Duodenal mucosa (tissue), 2 donors: ENCODE data around the gene PPP1R14C.
A peak's percentile ranks its signal among the peaks of the same experiment; 100 is the strongest.
"Not testable (repeated sequence)": the region's sequence is repeated elsewhere in the genome, so short reads cannot be mapped to it uniquely, and the experiment has no call there.

Experiments
- H3K27ac ChIP-seq: one replicate; pipeline ENCODE4 v1.7.0; 2013; ENCODE audit warnings: low read depth, low read length
- H3K27me3 ChIP-seq, 2 donors: one replicate each; pipeline ENCODE4 v1.7.0; 2013; ENCODE audit warnings: low read length in 2 of 2, control low read depth in 1 of 2; ENCODE audit not compliant: insufficient read depth in 2 of 2, control insufficient read depth in 1 of 2
- H3K36me3 ChIP-seq, 2 donors: one replicate each; pipeline ENCODE4 v1.7.0; 2013; ENCODE audit warnings: low read length in 2 of 2, control low read depth in 1 of 2; ENCODE audit not compliant: insufficient read depth in 2 of 2, control insufficient read depth in 1 of 2
- H3K4me1 ChIP-seq, 2 donors: one replicate each; pipeline ENCODE4 v1.7.0; 2013; ENCODE audit warnings: low read length in 2 of 2, control low read depth in 1 of 2; ENCODE audit not compliant: insufficient read depth in 2 of 2, control insufficient read depth in 1 of 2
- H3K4me3 ChIP-seq, 2 donors: one replicate each; pipeline ENCODE4 v1.7.0; 2013; ENCODE audit warnings: low read length in 2 of 2, low read depth in 1 of 2
- H3K9ac ChIP-seq, 2 donors: one replicate each; pipeline ENCODE4 v1.7.0; 2013; ENCODE audit warnings: low read length in 2 of 2, low read depth in 1 of 2
- H3K9me3 ChIP-seq, 2 donors: one replicate each; pipeline ENCODE4 v1.7.0; 2013; ENCODE audit warnings: low read length in 2 of 2, control low read depth in 1 of 2; ENCODE audit not compliant: control insufficient read depth in 1 of 2

PPP1R14C gene

DNA sequence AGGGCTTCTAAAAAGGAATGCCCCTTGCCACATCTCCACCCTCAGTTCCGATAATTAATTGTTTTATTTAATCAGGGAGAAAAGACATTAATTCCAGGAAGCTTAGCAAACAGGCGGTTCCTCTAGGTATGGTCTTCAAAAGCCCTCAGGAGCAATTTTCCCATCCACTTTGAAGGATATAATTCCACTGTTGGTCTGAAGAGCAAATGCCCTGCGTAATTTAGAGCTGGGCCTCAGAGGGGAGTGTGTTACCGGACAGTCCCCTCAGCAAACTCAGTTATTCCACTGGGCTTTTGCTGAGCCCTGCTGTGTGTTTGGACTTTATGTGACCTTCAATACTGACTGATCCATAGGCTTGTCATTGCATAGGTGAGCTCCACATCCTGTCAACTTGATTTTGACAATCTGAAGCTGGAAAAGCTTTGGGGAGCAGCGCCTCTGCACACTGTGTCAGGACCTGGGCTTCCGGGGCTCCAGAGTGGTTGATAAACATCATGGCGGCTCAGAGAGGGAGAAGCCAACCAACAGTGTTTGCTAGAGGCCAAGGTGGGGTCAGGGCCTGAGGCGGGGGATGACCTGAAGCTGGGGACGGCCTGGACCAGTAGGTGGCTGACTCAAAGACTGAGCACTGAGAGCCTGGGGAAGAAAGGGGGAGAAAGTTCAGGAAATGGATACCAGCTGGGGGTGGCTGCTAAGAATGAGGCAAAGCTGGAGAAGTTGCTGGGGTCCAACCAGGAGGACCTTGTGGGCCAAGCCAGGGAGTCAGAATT is 43.5 kb downstream of the PPP1R14C start:
- Histone ChIP-seq H3K9ac (no peak overlapping the region), H3K36me3 (no peaks in the 10 kb centered on the region), H3K9me3 (no peaks in the 10 kb centered on the region), H3K4me1 (peaks cover 33 to 37% of the 10 kb centered on the region in 2 donors), H3K27ac (no peak overlapping the region), H3K4me3 (no peak overlapping the region), H3K27me3 (no peaks in the 10 kb centered on the region)

- not testable (repeated sequence) for H3K36me3 ChIP-seq, H3K9ac ChIP-seq, H3K27me3 ChIP-seq, H3K4me3 ChIP-seq, H3K27ac ChIP-seq, H3K9me3 ChIP-seq
- H3K4me1 ChIP-seq = peaks cover 33 to 37% of the 10 kb centered on the region in 2 donors
Measured at GRCh38 chr6:150187433-150187832, 44.6 kb downstream of the PPP1R14C start.

GRCh38 chr6:150189122-150189521 is 46.3 kb downstream of the PPP1R14C start:
- H3K9ac ChIP-seq = no peak overlapping the region
- H3K4me3 ChIP-seq = no peak overlapping the region
- H3K9me3 ChIP-seq = no peaks in the 10 kb centered on the region
- H3K27me3 ChIP-seq = peaks cover 0 to 3% of the 10 kb centered on the region in 2 donors
- H3K36me3 ChIP-seq = no peaks in the 10 kb centered on the region
- H3K4me1 ChIP-seq = peaks cover 29 to 30% of the 10 kb centered on the region in 2 donors
- H3K27ac ChIP-seq = no peak overlapping the region

- no peaks in the 10 kb centered on the region for H3K36me3 ChIP-seq
- peaks cover 0 to 3% of the 10 kb centered on the region in 2 donors for H3K27me3 ChIP-seq
- H3K4me1 ChIP-seq = peaks cover 13 to 16% of the 10 kb centered on the region in 2 donors
- H3K4me3 ChIP-seq = no peak overlapping the region
- H3K27ac ChIP-seq = no peak overlapping the region
- no peaks in the 10 kb centered on the region for H3K9me3 ChIP-seq
- no peak overlapping the region for H3K9ac ChIP-seq
Measured at GRCh38 chr6:150191809-150192208, 49.0 kb downstream of the PPP1R14C start.

DNA sequence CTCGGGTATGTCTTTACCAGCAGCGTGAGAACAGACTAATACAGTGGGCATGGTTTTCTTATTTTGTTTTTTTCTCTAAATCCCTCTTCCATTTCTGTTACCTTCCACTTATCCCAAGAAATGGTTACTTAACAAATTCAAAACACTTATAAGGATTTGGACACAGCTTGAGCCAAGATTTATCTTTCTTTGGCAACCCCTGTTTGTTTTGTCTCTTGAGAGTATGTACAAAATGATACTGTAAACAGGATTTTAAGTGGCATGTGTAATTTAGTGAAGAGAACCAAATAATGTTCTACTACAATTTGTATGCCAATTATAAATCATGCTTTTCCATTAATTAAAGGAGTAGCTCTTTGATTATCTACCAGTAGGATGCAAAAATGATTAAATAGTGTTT is 51.4 kb downstream of the PPP1R14C start:
- Histone ChIP-seq H3K9me3 (no peaks in the 10 kb centered on the region), H3K27ac (no peak overlapping the region), H3K9ac (no peak overlapping the region), H3K4me3 (no peak overlapping the region), H3K27me3 (peaks cover 0 to 3% of the 10 kb centered on the region in 2 donors), H3K36me3 (no peaks in the 10 kb centered on the region), H3K4me1 (peaks cover 9 to 21% of the 10 kb centered on the region in 2 donors)

DNA sequence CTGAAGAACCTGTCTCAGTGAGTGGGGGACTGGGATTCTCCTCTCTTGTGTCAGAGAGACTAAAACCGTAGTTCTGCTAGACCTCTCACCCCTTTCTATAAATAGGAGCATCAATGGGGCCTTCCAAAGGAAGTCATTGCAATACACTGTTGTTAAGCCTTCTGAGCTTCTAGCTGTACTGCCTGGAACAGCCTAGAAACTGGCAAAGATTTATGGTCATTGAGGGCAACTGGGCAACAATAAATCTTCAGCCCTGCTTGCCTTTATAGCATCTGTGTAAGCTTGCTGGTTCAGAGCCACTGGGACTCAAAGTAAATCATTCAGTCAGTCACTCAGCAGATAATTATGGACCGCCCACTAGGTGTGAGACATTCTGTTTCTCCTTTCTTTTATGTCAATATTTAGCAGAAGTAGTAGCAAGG is 53.2 kb downstream of the PPP1R14C start:
- no peaks in the 10 kb centered on the region for H3K9me3 ChIP-seq
- no peaks in the 10 kb centered on the region for H3K36me3 ChIP-seq
- H3K4me1 ChIP-seq = peaks cover 24 to 29% of the 10 kb centered on the region in 2 donors
- no peak overlapping the region for H3K27ac ChIP-seq
- no peak overlapping the region for H3K9ac ChIP-seq
- H3K27me3 ChIP-seq = peaks cover 0 to 3% of the 10 kb centered on the region in 2 donors
- no peak overlapping the region for H3K4me3 ChIP-seq

GRCh38 chr6:150196942-150197745 is 54.3 kb downstream of the PPP1R14C start:
- Histone ChIP-seq H3K36me3 (no peaks in the 10 kb centered on the region), H3K9me3 (no peaks in the 10 kb centered on the region), H3K27me3 (no peaks in the 10 kb centered on the region), H3K9ac (peak overlapping the region; percentile 64 to 66), H3K4me1 (peaks cover 34 to 36% of the 10 kb centered on the region in 2 donors), H3K27ac (peak overlapping the region; percentile 30), H3K4me3 (peak overlapping the region; percentile 62 to 70)

GRCh38 chr6:150198532-150198931 is 55.7 kb downstream of the PPP1R14C start:
- Histone ChIP-seq H3K9me3 (no peaks in the 10 kb centered on the region), H3K27ac (no peak overlapping the region), H3K27me3 (no peaks in the 10 kb centered on the region), H3K36me3 (no peaks in the 10 kb centered on the region), H3K4me3 (peak overlapping the region; percentile 55 to 60), H3K9ac (peak overlapping the region; percentile 26 to 39), H3K4me1 (peaks cover 46 to 49% of the 10 kb centered on the region in 2 donors)

- Histone ChIP-seq H3K27me3 (no peaks in the 10 kb centered on the region), H3K9ac (peak overlapping the region in 1 of 2 donors; percentile 48), H3K27ac (no peak overlapping the region), H3K9me3 (no peaks in the 10 kb centered on the region), H3K4me1 (peaks cover 51% of the 10 kb centered on the region in 2 donors), H3K4me3 (peak overlapping the region; percentile 13 to 55), H3K36me3 (no peaks in the 10 kb centered on the region)
Measured at GRCh38 chr6:150199241-150199640, 56.4 kb downstream of the PPP1R14C start.
